ENCODE data around the gene ZNF841.

GRCh38 chr19:52099497-52100138 is 4.1 kb upstream of the ZNF841 start:
- TF ChIP-seq POLR2A (IDR thresholded peaks at IDR 0.05) = no peak
- TF ChIP-seq CTCF (IDR thresholded peaks at IDR 0.05) = no peak
